Measurements from ENCODE around the gene MLXIPL. TPM values are rescaled to one million over a fixed set of nuclear protein-coding genes. Genes with fewer than 3 reads are reported as not detected.
"Not testable (repeated sequence)": the region's sequence is repeated elsewhere in the genome, so short reads cannot be mapped to it uniquely, and the experiment has no call there.

The MLXIPL gene
- total RNA-seq, 1 donor from 2014 or later, result not detected

GRCh38 chr7:73645643-73646174, 21.4 kb upstream of the MLXIPL start:
- no peak for DNase-seq (ENCODE audit: extremely low read depth, low read depth, low spot score)

GRCh38 chr7:73644688-73645286, 20.5 kb upstream of the MLXIPL start:
- no peak for DNase-seq (ENCODE audit: extremely low read depth, low read depth, low spot score)

- no peak for DNase-seq (ENCODE audit: extremely low read depth, low read depth, low spot score)
Observed at GRCh38 chr7:73642834-73643233, 18.5 kb upstream of the MLXIPL start.

- DNase-seq (ENCODE audit: extremely low read depth, low read depth, low spot score), result no peak
Observed at GRCh38 chr7:73638911-73639310, 14.6 kb upstream of the MLXIPL start.

- no peak for DNase-seq (ENCODE audit: extremely low read depth, low read depth, low spot score)
Observed at GRCh38 chr7:73635428-73636200, 11.3 kb upstream of the MLXIPL start.

- DNase-seq (ENCODE audit: extremely low read depth, low read depth, low spot score), result no peak
Observed at GRCh38 chr7:73633844-73634243, 9.5 kb upstream of the MLXIPL start.

- DNase-seq (ENCODE audit: extremely low read depth, low read depth, low spot score), result no peak
Observed at GRCh38 chr7:73633323-73633722, 9.0 kb upstream of the MLXIPL start.

- no peak for DNase-seq (ENCODE audit: extremely low read depth, low read depth, low spot score)
Observed at GRCh38 chr7:73631558-73631957, 7.2 kb upstream of the MLXIPL start.

- no peak for DNase-seq (ENCODE audit: extremely low read depth, low read depth, low spot score)
Observed at GRCh38 chr7:73628504-73628903, 4.2 kb upstream of the MLXIPL start.

- DNase-seq (ENCODE audit: extremely low read depth, low read depth, low spot score), result no peak
Observed at GRCh38 chr7:73626814-73627213, 2.5 kb upstream of the MLXIPL start.

- DNase-seq (ENCODE audit: extremely low read depth, low read depth, low spot score), result no peak
Observed at GRCh38 chr7:73625276-73625675, 954 bp upstream of the MLXIPL start.

- no peak for DNase-seq (ENCODE audit: extremely low read depth, low read depth, low spot score)
Observed at GRCh38 chr7:73624669-73625001, 313 bp upstream of the MLXIPL start.

- DNase-seq (ENCODE audit: extremely low read depth, low read depth, low spot score), result no peak
Observed at GRCh38 chr7:73622909-73623797, 1.2 kb downstream of the MLXIPL start.

GRCh38 chr7:73622527-73622908, 1.8 kb downstream of the MLXIPL start:
- DNase-seq (ENCODE audit: extremely low read depth, low read depth, low spot score), result no peak

GRCh38 chr7:73621168-73622063, 2.9 kb downstream of the MLXIPL start:
- DNase-seq (ENCODE audit: extremely low read depth, low read depth, low spot score), result no peak

- DNase-seq (ENCODE audit: extremely low read depth, low read depth, low spot score), result not testable (repeated sequence)
Observed at GRCh38 chr7:73619394-73619793, 4.9 kb downstream of the MLXIPL start.

- no peak for DNase-seq (ENCODE audit: extremely low read depth, low read depth, low spot score)
Observed at GRCh38 chr7:73618538-73618937, 5.8 kb downstream of the MLXIPL start.

- DNase-seq (ENCODE audit: extremely low read depth, low read depth, low spot score), result not testable (repeated sequence)
Observed at GRCh38 chr7:73617520-73617919, 6.8 kb downstream of the MLXIPL start.

- DNase-seq (ENCODE audit: extremely low read depth, low read depth, low spot score), result no peak
Observed at GRCh38 chr7:73615886-73616285, 8.4 kb downstream of the MLXIPL start.

GRCh38 chr7:73614937-73615336, 9.4 kb downstream of the MLXIPL start:
- DNase-seq (ENCODE audit: extremely low read depth, low read depth, low spot score), result not testable (repeated sequence)

All from glomerular endothelial cell (primary cell).